Neural progenitor cell (in vitro differentiated cells): ENCODE measurements around the gene DDRGK1.

Experiments used
- EZH2 ChIP-seq: fragments of 200-600 bp; sonication (generic); IDR thresholded peaks from 2 replicates; pipeline ENCODE4 v1.6.1; 2017; ENCODE audit warnings: antibody characterized with exemption, mild to moderate bottlenecking, moderate library complexity
- EZH2phosphoT487 ChIP-seq: fragments of 200-600 bp; sonication (generic); IDR thresholded peaks from 2 replicates; pipeline ENCODE4 v1.6.1; 2017; ENCODE audit warnings: antibody characterized with exemption
- TF ChIP-seq, protein P1 (sequence below): fragments of 200-600 bp; sonication (generic); IDR thresholded peaks from 2 replicates; pipeline ENCODE4 v1.5.1; 2017; ENCODE audit warnings: antibody characterized with exemption, mild to moderate bottlenecking

DNA sequence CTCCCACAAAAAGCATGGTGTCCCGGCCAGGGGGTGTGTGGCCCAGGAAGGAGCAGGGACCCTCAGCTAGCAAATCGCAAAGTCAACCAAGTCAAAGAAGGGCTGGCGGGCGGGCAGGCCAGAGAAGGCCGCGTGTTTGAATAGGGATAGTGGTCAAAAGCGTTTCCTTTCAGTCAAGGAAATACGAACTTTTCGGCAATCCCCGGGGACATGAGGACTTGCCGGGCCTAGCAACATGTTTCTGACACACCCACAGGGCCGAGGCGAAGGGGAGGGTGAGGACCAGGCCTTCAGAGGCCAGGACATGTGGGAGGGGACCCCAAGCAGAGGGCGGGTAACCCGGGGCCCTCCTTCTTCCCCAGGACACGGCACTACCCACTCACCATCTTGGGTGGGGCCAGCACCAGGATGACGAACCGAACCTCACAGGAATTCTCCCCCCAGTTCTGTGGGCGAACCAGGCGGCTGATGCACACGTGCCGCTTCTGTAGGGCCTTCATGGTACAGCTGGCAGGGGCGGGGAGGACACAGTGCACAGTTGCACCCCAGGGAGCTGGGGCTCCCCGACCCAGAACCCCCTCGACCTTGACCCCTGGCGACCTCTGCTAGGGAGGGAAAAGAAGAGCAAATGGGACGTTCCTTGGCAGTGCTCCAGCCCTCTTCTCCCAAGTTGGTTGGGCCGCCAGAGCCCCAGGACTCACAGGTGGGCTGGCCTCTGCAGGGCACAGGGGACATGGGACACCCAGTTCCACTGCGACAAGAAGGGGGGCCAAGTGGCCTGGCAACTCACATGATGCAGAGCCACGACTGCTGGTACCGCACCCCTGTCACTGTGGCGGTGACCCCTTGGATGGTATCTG, 28.9 kb upstream of the DDRGK1 start:
- TF ChIP-seq, protein P1, sequence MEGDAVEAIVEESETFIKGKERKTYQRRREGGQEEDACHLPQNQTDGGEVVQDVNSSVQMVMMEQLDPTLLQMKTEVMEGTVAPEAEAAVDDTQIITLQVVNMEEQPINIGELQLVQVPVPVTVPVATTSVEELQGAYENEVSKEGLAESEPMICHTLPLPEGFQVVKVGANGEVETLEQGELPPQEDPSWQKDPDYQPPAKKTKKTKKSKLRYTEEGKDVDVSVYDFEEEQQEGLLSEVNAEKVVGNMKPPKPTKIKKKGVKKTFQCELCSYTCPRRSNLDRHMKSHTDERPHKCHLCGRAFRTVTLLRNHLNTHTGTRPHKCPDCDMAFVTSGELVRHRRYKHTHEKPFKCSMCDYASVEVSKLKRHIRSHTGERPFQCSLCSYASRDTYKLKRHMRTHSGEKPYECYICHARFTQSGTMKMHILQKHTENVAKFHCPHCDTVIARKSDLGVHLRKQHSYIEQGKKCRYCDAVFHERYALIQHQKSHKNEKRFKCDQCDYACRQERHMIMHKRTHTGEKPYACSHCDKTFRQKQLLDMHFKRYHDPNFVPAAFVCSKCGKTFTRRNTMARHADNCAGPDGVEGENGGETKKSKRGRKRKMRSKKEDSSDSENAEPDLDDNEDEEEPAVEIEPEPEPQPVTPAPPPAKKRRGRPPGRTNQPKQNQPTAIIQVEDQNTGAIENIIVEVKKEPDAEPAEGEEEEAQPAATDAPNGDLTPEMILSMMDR, result no peak
- TF ChIP-seq EZH2 (no peak), EZH2phosphoT487 (no peak)
